ENCODE measurements around the gene MS4A8.

DNA sequence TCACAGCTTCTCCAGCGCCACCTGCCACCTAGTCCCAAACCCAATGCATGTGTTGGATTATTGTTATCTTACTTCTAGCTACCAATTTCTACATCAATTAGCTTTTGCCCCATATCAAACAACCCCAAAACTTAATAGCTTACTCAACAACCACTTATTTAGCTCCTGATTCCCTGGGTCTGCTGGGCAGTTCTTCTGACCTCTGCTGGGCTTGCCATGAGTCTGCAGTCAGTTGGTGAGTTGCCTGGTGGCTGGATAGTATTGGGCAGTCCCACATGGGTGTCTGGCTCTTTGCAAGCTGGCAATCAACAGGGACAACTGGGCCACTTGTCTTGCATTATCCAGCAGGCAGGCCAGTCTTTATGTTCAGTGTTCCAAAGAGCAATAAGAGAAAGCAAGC, 43.6 kb downstream of the MS4A8 start:
- TF ChIP-seq RAD21 (IDR thresholded peaks at IDR 0.05; ENCODE audit: insufficient read depth, low read depth, low read length): no peak
- TF ChIP-seq NBN (IDR thresholded peaks at IDR 0.05): no peak
- TF ChIP-seq, protein P1, sequence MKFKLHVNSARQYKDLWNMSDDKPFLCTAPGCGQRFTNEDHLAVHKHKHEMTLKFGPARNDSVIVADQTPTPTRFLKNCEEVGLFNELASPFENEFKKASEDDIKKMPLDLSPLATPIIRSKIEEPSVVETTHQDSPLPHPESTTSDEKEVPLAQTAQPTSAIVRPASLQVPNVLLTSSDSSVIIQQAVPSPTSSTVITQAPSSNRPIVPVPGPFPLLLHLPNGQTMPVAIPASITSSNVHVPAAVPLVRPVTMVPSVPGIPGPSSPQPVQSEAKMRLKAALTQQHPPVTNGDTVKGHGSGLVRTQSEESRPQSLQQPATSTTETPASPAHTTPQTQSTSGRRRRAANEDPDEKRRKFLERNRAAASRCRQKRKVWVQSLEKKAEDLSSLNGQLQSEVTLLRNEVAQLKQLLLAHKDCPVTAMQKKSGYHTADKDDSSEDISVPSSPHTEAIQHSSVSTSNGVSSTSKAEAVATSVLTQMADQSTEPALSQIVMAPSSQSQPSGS (IDR thresholded peaks at IDR 0.05; ENCODE audit: low read length): no peak
- TF ChIP-seq, protein P2, sequence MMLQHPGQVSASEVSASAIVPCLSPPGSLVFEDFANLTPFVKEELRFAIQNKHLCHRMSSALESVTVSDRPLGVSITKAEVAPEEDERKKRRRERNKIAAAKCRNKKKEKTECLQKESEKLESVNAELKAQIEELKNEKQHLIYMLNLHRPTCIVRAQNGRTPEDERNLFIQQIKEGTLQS (IDR thresholded peaks at IDR 0.05; ENCODE audit: borderline replicate concordance, extremely low read depth, low read depth, low read length): no peak
- TF ChIP-seq MXI1 (IDR thresholded peaks at IDR 0.05; ENCODE audit: low read depth, low read length): no peak
- TF ChIP-seq BCL11A (IDR thresholded peaks at IDR 0.05; ENCODE audit: low read depth, low read length): no peak
- TF ChIP-seq SMC3 (IDR thresholded peaks at IDR 0.05; ENCODE audit: borderline replicate concordance, low read length): no peak
- TF ChIP-seq, protein P3, sequence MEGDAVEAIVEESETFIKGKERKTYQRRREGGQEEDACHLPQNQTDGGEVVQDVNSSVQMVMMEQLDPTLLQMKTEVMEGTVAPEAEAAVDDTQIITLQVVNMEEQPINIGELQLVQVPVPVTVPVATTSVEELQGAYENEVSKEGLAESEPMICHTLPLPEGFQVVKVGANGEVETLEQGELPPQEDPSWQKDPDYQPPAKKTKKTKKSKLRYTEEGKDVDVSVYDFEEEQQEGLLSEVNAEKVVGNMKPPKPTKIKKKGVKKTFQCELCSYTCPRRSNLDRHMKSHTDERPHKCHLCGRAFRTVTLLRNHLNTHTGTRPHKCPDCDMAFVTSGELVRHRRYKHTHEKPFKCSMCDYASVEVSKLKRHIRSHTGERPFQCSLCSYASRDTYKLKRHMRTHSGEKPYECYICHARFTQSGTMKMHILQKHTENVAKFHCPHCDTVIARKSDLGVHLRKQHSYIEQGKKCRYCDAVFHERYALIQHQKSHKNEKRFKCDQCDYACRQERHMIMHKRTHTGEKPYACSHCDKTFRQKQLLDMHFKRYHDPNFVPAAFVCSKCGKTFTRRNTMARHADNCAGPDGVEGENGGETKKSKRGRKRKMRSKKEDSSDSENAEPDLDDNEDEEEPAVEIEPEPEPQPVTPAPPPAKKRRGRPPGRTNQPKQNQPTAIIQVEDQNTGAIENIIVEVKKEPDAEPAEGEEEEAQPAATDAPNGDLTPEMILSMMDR (IDR thresholded peaks at IDR 0.05 in 2 of 3, conservative IDR thresholded peaks at IDR 0.05 in 1 of 3; ENCODE audit: control insufficient read depth in 2 of 3, extremely low read depth in 1 of 3, insufficient read depth in 1 of 3, low read depth in 3 of 3, low read length in 3 of 3): no peak

All from GM12878 (cell line).